Embryonic facial prominence (tissue), 1 donor: ENCODE results near the gene KIAA0513.

Experiments used
- DNase-seq: peaks from one replicate; pipeline ENCODE4 v3.0.0-alpha.2; 2016; ENCODE audit errors: extremely low spot score

KIAA0513 gene, protein sequence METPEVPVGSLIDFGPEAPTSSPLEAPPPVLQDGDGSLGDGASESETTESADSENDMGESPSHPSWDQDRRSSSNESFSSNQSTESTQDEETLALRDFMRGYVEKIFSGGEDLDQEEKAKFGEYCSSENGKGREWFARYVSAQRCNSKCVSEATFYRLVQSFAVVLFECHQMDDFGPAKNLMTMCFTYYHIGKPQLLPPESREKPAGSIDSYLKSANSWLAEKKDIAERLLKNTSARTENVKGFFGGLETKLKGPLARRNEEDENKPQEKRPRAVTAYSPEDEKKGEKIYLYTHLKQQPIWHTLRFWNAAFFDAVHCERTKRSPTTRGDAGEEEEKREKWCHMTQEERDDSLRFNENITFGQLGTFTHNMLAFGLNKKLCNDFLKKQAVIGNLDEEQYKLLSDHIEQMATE

GRCh38 chr16:85027349-85027957 lies at the start of gene KIAA0513:
Gene KIAA0513 (plus strand): TSS chr16:85027795. CDS start chr16:85067072, 39,277 bp downstream.
- DNase-seq: peak; percentile 92

- no peak for DNase-seq
These were observed 48.1 kb upstream of the KIAA0513 start for GRCh38 chr16:84979516-84979915.

DNA sequence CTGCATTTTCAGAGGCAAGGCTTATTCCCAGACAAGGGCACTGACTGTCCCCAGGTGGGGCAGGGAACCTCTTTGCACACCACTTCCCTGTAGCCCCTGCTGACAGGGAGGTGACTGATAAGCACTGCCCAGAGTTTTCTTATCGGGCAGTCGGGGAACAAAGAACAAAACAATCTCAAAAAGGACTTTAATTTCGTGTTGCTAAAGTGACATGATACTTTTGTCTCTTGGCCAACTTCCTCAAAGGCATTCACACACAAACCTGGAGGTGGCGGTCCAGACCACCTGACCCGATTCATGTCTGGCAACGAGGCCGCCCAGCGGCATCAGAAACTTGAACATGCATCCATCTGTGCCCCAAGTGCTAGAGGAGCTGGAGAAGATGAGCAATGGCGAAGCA lies 45.2 kb upstream of the KIAA0513 start:
- DNase-seq: no peak

DNA sequence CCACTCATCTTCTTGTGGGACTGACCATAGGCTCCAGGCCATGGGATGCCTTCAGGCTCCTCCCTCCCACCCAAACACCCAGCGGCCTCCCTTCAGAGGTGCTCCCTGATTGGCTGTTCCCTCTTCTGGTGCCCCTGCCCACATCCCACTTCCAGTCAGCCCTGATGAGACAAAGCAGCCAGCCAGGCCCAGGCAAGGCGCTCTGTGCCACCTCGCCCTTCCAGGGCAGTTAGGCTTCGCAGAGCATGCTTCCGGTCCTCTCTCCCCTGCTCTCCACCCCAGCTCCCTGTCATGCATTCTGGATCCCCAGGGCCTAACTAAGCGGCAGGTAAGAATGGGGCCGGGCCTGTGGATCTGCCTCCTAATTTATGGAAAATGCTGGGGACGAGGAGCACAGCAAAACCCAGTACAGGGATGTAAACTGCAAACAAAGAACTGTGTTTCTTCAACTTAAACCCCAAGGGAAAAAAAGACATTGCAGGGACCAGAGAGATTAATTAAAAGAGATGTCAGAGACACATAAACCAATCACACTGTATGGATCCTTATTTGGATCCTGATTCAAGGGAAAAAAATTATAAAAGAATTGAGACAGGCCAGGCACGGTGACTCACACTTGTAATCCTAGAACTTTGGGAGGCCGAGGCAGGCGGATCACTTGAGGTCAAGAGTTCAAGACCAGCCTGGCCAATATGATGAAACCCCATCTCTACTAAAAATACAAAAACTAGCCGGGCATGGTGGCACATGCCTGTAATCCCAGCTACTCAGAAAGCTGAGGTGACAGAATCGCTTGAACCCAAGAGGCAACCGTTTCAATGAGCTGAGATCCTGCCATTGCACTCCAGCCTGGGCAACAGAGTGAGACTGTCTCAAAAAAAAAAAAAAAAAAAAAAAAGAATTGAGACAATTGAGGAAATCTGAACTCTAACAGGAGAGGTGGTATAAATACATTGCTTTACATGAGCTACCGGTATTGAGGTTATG lies 42.2 kb upstream of the KIAA0513 start:
- no peak for DNase-seq

DNA sequence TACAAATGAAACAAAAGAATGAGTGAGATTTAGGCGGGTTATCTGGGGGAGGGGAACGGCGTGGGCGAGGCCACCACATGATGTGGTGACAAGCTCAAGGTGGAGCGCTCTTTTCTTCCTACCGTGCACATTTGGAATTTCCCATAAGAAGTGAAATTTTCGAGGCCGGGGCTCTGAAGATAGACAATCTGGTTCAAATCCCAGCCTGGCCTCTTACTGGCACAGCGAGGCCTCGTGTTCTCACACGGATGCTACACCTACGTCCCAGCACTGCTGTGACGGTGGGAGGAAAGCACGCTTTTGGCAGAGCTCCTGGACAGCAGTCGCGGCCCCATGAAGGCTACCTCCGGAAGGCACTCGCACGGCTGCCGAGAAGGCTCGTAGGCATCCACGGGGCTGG lies 41.5 kb upstream of the KIAA0513 start:
- no peak for DNase-seq

- no peak for DNase-seq
These were observed 40.7 kb upstream of the KIAA0513 start for GRCh38 chr16:84986879-84987278.

DNA sequence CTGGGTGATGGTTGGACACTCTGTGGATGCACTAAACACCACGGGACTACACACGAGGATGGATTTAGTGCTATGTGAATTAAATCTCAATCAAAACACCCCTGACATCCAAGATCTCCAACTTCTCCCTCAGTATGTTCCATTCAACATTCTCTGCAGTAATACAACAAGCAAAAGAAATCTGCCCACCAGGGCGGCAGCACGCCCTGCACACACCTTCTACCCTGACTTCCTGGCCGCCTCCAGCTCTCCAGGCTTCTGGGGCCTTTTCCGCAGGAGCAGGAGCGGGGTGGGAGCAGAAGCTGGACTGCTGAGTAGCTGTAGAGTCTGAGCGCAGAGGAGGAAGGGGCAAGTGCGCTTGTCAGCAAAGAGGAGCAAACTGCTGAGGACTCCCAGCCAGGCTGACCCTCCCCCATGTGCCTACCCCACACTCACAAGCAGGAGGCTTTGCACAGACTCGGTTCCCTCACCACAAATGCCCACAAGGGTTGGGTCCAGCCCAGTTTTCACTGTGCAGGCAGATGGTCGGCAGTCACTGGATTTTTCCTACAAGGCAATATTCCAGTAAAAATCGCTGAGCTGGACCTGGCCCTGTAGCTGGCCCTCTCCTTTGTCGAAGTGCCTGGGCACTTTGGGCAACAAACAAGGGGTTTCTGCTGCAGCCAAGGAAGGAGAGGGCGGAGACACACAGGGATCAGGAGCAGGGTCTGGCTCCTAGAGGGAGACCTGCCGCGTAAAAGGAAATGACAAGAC lies 39.1 kb upstream of the KIAA0513 start:
- DNase-seq: no peak

DNA sequence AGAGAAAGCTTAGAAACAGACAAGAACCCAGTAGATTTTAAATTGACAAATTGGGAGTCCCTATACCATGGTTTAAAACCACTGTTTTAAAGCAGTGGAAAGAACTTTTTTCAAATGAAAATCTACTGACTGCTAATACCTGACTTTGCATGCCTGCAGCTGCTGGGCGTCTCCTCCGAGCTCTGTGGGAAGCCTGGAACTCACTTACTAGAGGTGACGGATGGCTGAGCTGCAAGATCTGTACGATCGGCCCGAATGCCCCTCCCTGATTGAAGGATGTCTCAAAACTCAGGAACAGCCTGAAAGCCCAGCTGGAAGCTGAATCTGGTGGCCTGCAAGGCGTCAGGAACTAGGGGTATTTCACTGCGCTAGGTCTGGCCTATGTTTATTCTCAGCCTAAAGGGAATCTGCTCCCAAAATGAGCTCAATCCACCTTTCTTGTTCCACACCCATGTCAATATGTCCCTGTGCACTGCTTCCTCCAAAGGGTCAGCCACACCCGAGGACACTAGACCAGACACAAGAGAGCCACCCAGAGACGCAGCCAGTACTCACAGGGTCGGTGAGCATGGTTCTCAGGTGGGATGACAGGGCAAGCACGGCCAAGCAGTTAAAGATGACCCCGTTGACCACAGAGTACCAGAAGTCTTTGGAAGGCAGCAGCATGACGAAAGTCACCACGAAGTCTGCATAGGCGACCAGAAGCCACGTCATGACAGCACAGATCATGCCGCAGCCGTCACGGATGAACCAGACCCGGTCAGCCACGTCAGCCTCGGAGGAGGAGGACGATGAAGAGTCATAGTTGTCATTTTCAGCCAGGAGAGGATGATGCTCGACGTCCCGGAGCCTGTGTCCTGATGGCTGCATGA lies 37.6 kb upstream of the KIAA0513 start:
- no peak for DNase-seq

- DNase-seq: no peak
These were observed 36.8 kb upstream of the KIAA0513 start for GRCh38 chr16:84990782-84991181.

GRCh38 chr16:84992717-84993075 lies 34.9 kb upstream of the KIAA0513 start:
- DNase-seq: no peak

GRCh38 chr16:84993926-84994325 lies 33.7 kb upstream of the KIAA0513 start:
- no peak for DNase-seq

DNA sequence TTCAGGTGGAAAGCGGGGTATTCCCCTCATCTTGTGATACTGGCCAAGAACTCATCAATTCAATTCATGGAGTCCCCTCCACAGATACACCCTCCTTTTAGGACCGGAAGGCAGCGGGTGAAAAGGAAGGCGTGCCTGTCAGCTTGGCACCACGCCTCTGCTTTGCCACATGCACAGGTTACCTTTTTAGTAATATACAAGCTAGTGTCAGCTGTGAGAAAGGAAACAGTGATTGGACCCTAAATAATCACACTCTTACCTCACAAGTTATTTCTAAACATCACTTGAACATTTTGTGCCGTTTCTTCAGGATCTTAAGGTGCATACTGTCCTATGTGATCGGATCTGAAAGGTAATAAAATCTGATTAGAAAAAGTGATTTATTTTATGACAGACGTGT lies 31.9 kb upstream of the KIAA0513 start:
- no peak for DNase-seq

GRCh38 chr16:84996365-84996764 lies 31.2 kb upstream of the KIAA0513 start:
- no peak for DNase-seq

GRCh38 chr16:84999200-84999599 lies 28.4 kb upstream of the KIAA0513 start:
- no peak for DNase-seq

GRCh38 chr16:84999857-85000480 lies 27.6 kb upstream of the KIAA0513 start:
- DNase-seq: no peak

- DNase-seq: no peak
These were observed 25.5 kb upstream of the KIAA0513 start for GRCh38 chr16:85002099-85002541.

DNA sequence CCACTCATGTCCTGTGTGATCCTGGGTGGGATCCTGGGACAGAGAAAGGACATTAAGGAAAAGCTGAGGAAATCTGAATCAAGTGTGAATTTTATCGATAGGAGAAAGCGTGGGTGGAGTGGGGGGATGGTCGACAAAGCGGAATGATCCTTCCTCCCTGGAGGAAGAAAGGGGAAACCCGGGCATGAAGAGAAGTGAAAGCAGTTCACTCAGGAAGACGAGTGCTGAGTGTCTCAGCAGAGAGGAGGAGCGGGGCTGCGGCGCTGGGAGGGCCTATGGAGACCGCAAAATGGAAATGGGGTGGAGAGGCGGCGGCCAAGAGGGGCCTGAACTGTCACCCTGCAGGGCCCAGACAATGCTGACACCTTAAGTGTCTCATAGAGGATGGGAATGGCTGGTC lies 25.0 kb upstream of the KIAA0513 start:
- DNase-seq: no peak

- DNase-seq: no peak
These were observed 24.5 kb upstream of the KIAA0513 start for GRCh38 chr16:85003076-85003475.

GRCh38 chr16:85003725-85004586 lies 23.6 kb upstream of the KIAA0513 start:
- no peak for DNase-seq
